Ishikawa (cell line): ENCODE measurements around the gene ADPGK.

Experiments
- EGR1 ChIP-seq: IDR thresholded peaks from 2 replicates; pipeline ENCODE4 v1.6.1; 2012
- EP300 ChIP-seq: IDR thresholded peaks from 2 replicates; pipeline ENCODE4 v1.6.1; 2012; ENCODE audit warnings: borderline replicate concordance
- TAF1 ChIP-seq: IDR thresholded peaks from 2 replicates; pipeline ENCODE4 v1.6.1; 2012; ENCODE audit warnings: low read depth, mild to moderate bottlenecking
- ZBTB7A ChIP-seq: IDR thresholded peaks from 2 replicates; pipeline ENCODE4 v1.6.1; 2012; ENCODE audit warnings: low read depth

DNA sequence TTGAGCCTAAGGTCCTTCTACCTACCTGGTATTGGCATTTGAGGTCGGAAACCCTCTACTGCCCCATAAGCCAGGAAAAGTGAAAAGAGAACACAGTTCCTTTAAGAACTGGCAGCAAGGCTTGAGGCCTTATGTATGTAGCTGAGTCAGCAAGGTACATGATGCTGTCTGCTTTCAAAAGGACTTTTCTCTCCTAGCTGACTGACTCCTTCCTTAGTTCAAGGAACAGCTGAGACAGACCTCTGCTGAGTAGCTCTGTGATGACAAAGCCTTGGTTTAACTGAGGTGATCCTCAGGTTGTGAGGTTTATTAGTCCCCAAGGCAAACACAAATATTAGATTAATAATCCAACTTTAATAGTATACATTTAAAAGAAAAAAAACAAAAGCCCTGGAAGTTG, 45.8 kb downstream of the ADPGK start:
- TF ChIP-seq EGR1 (no peak), ZBTB7A (no peak), TAF1 (no peak), EP300 (no peak)
